ENCODE results near the gene ABAT. TPM values are rescaled to one million over a fixed set of nuclear protein-coding genes. Genes with fewer than 3 reads are reported as not detected.
A peak's percentile ranks its signal among the peaks of the same experiment; 100 is the strongest.

ABAT gene
- total and polyA plus RNA-seq, 11 donors: 3.4 to 37.0 (median 12.8) TPM

GRCh38 chr16:8725513-8726178 lies 51.2 kb downstream of the ABAT start:
- ATAC-seq (no peak), DNase-seq (no peak)
- Histone ChIP-seq H3K27ac (no peak overlapping the region), H3K4me3 (no peak overlapping the region), H3K27me3 (no peaks in the 10 kb centered on the region), H3K9me3 (no peaks in the 10 kb centered on the region), H3K4me1 (peaks cover 0 to 14% (median 0%) of the 10 kb centered on the region in 12 donors), H3K36me3 (no peaks in the 10 kb centered on the region)
- TF ChIP-seq, protein P1, sequence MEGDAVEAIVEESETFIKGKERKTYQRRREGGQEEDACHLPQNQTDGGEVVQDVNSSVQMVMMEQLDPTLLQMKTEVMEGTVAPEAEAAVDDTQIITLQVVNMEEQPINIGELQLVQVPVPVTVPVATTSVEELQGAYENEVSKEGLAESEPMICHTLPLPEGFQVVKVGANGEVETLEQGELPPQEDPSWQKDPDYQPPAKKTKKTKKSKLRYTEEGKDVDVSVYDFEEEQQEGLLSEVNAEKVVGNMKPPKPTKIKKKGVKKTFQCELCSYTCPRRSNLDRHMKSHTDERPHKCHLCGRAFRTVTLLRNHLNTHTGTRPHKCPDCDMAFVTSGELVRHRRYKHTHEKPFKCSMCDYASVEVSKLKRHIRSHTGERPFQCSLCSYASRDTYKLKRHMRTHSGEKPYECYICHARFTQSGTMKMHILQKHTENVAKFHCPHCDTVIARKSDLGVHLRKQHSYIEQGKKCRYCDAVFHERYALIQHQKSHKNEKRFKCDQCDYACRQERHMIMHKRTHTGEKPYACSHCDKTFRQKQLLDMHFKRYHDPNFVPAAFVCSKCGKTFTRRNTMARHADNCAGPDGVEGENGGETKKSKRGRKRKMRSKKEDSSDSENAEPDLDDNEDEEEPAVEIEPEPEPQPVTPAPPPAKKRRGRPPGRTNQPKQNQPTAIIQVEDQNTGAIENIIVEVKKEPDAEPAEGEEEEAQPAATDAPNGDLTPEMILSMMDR (IDR thresholded peaks at IDR 0.05): no peak
- no peak for TF ChIP-seq POLR2A (IDR thresholded peaks at IDR 0.05)
- intact Hi-C loops (cut with DNase I): no loop called here
- WGBS, 4 donors: 75 to 91% (median 84%) methylated on average over 6 to 7 of the region's 7 CpGs

DNA sequence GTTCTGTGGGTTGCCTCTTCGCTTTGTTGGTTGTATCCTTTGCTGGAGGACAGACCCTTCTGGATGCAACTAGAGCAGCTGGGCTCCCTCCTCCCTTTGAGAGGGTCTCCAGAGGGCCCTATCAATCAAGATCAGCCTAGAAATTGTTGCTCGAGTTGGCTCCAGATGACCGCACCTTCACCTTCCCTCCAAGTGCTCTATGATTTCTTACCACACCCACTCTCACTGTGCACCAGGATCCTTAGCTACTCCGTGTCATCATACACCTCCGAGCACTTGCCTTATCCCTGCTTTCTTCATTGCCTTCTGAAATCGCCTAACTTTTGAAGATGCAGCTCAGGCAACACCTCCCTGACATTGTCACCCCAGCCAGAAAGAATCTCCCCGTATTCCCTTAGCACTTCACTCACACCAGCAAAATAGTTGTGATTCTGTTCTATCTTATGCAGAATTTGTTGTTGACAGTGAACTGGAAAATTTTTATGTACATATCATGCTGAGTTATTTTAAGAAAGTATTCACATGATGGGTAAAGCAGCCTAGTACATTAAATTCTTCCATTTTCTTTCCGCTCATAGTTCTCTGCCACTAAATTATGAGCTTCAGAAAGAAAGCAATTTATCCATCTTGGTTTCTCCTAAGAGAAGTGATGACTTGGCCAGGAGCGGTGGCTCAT lies 52.9 kb downstream of the ABAT start:
- H3K4me3 ChIP-seq: no peak overlapping the region
- TF ChIP-seq, protein P1 (IDR thresholded peaks at IDR 0.05): no peak
- H3K36me3 ChIP-seq: no peaks in the 10 kb centered on the region
- intact Hi-C loops (cut with DNase I): no loop called here
- DNase-seq (no peak), ATAC-seq (no peak)
- no peak overlapping the region for H3K27ac ChIP-seq
- peaks cover 0 to 9% (median 0%) of the 10 kb centered on the region in 12 donors for H3K4me1 ChIP-seq
- no peaks in the 10 kb centered on the region for H3K27me3 ChIP-seq
- WGBS, 4 donors: 77 to 81% (median 79%) methylated on average over 9 of the region's 9 CpGs
- H3K9me3 ChIP-seq: no peaks in the 10 kb centered on the region

GRCh38 chr16:8727857-8728618 lies 53.6 kb downstream of the ABAT start:
- Histone ChIP-seq H3K4me1 (peaks cover 0 to 9% (median 0%) of the 10 kb centered on the region in 12 donors), H3K36me3 (no peaks in the 10 kb centered on the region), H3K27me3 (no peaks in the 10 kb centered on the region), H3K9me3 (no peaks in the 10 kb centered on the region), H3K27ac (no peak overlapping the region), H3K4me3 (no peak overlapping the region)
- no peak for TF ChIP-seq POLR2A (IDR thresholded peaks at IDR 0.05)
- TF ChIP-seq, protein P1 (IDR thresholded peaks at IDR 0.05): no peak
- DNase-seq: no peak
- intact Hi-C loops (cut with DNase I): no loop called here
- no peak for ATAC-seq
- 75 to 81% (median 78%) methylated on average over 13 of the region's 13 CpGs for WGBS, 4 donors

- DNase-seq: no peak
- intact Hi-C loops (cut with DNase I): no loop called here
- no peak for TF ChIP-seq POLR2A (IDR thresholded peaks at IDR 0.05)
- TF ChIP-seq, protein P1 (IDR thresholded peaks at IDR 0.05): no peak
- H3K9me3 ChIP-seq: peaks cover 0 to 3% (median 0%) of the 10 kb centered on the region in 12 donors
- H3K27me3 ChIP-seq: no peaks in the 10 kb centered on the region
- H3K4me1 ChIP-seq: peaks cover 0 to 9% (median 0%) of the 10 kb centered on the region in 12 donors
- ATAC-seq: peak in 2 of 4 donors; percentile 24 to 68
- WGBS, 4 donors: 69 to 87% (median 82%) methylated on average over 8 of the region's 8 CpGs
- H3K27ac ChIP-seq: no peak overlapping the region
- H3K4me3 ChIP-seq: no peak overlapping the region
- H3K36me3 ChIP-seq: no peaks in the 10 kb centered on the region
These were observed 55.4 kb downstream of the ABAT start for GRCh38 chr16:8729779-8730334.
